T-helper 9 cell (primary cell): Measurements from ENCODE around the gene CNOT8.

Experiments
- DNase-seq: peaks from one replicate; pipeline ENCODE4 v3.0.0-alpha.2; 2020

Gene CNOT8

DNA sequence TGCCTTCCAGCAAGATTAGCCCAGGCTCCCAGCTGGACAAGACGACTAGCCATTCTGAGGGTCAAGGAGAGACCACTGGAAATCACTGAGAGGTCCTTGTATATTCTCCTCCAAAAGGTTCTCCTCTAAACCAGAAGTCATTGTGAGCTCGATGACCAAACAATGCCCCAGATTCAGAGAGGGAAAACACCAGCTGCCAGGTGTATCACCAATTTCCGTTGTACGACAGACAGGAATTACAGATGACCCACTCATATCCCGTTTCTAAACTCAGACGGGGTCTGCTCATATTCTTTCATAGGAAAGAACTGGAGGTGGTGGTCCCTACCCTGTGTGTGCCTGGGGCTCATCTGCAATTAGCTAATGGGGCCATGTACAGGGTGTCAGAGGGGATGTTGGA is 22.2 kb upstream of the CNOT8 start:
- DNase-seq: no peak

DNA sequence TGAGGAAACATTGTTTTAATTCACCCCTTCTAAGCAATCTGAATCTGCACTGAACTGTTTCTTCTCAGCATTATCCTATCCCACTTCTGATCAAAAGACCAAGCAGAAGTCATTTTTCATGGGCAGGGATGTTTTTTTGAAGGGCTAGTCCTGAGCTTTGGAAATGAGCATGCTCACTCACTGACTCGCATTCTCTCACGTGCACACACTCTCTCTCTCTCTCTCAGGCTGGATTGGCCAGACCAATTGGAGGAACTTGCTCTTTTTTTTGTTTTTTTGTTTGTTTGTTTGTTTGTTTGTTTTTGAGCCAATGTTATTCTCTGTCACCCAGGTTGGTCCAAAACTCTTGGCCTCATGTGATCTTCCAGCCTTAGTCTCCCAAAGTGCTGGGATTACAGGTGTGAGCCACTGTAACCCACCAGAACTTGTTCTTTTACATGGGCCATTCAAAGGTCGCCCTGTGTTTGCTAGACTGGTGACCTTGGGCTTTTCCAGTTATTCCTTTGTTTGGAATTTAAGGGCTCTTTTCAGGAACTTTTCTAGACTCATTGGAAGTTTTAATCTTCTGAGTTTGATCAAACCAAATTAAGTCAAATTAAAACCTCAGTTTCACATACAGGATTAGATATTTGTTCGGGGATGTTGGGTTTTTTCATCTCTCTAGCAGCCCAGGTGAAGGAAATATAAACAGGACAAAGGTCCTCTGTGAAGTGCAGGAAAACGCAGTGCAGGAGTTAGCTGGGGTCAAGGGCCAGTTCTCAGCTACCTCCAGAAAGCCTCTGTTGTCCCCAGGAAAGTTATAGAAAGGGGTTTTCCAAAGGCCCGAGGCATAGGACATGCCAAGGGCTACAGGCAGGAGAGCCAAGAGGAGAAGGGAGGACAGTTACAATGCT is 21.2 kb upstream of the CNOT8 start:
- DNase-seq: no peak

DNA sequence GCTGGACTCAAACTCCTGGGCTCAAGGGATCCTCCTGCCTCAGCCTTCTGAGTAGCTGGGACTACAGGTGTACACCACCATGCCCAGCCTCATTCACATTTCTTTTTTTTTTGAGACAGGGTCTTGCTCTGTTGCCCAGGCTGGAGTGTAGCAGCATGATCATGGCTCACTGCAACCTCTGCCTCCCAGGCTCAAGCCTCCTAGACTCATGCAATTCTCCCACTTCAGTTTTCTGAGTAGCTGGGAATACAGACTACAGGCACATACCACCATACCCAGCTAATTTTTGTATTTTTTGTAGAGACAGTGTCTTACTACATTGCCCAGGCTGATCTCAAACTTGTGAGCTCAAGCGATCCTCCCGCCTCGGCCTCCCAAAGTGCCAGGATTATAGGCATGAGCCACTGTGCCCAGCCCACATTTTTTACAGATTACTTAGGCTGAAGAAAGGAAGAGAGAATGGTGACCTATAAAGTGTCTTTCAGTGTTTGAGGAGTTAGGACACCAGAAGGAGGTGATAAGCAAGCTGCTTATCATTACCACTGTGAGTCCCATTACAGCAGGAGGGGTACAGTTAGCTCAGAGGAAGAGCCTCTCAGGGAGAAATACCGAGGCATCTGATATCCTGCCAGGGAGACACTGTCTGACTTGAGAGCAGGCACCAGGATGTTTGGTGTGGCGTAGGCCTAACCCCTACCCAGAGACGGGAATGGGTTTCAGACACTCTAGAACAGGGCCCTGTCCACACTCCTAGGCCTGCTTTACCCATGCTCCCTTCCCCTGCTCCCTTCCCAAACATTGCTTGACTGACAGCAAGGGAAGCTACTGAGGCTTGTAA is 17.8 kb upstream of the CNOT8 start:
- DNase-seq: no peak

DNA sequence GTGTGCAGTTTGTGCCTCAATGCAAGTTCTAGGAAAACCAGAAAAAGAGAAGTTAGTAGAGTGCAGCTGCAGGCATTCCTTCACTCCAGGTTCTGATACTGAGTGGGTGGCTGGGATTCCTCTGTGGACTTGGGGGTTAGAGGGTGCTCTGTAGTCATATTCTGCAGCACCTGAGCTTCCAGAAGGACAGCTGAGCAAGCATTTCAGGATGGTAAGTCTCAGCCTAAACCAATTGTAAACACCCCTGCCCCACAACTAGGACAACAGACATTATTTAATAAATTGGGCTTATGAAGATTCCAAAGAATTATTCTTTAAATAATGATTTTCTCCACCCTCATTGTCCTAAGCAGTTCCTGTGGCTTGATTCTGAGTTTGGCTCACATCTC is 17.2 kb upstream of the CNOT8 start:
- DNase-seq: no peak

DNA sequence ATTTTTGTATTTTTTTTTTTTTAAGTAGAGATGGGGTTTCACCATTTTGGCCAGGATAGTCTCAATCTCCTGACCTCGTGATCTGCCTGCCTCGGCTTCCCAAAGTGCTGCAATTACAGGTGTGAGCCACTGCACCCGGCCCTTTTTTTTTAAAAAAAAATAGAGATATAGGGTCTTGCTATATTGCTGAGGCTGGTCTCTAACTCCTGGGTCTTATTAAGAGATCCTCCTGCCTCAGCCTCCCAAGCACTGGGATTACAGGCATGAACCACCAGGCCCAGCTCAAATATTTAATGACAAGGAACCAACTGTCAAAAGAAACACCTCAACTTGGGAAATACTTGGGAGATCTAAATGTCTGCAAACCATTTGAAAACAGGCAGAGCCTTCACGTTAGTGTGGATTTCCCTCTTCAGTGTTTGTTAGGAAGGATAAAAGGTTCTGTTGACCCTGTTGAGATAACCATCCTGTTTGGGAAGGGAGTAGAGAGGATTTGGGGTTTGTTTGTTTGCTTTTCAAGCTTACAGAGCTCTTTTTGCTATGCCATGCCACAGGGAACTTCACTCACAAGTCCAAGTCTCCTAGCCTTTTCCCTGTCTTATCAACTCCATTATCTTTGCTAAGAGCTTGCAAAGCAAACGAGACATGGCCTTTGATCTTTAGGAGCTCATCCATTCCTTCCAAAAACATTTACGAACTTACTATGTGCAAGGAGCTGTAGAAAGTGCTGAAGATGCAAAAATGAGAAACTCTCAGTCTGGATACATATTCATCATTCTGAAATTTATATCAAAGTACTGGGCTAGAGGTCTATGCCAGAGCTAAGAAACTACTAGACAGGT is 15.5 kb upstream of the CNOT8 start:
- no peak for DNase-seq

DNA sequence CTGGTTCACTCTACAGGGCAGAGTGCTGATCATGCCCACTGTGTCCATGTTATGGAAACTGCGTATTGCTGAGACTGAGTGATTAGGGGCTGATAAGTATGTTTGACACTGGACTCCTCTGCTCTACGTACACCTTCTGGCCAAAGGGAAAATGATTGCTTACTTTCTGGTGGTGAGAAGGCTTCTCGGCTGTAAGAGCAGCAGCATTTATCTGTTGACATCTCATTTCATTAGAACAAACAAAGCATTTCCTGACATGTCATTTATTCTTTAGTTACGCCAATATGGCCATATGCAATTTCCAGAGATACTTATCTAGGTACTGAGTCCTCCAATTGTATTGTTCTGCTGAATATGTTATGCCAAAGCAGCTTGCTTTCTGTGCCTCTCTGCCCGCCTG is 13.6 kb upstream of the CNOT8 start:
- no peak for DNase-seq

DNA sequence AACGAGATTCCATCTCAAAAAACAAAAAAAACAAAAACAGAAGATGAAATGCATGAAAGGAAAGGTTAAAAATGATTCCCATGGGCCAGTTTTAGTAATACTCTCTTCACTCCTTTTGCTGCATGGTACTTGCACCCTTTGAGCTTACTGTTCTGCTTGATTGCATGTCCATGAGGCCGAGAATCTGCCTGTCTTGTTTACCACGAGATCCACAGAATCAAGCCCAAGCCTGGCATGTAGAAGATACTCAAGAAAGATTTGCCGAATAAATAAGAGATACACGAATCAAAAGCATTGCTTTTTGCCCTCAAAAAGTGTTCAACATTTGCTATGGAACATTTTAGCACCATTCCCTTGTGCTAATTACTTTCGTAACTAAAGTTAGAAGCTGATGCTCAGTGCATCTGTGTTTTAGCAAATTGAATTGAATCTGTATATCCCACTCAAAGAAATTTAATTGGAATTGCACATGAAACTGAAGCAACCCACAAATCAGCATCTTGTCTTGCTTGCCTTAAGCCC is 9.1 kb upstream of the CNOT8 start:
- DNase-seq: no peak

DNA sequence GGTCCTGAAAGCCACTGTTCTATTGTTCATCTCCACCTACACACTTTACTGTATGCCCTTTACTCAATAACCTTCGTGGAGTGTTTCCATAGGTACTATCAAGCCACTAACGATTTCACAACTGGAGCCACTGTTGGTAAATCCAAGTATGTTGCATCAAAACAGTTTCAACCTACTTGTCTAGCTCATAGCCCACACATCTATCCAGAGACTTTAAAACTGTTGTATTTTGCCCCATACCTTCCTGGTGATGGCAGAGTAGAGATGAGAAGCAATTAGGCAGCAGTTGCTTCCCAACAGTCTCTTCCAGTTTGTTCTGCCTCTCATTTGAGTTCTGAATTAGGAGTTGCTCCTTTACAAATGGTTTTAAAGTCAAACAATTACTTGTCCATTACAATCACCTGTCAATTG is 8.6 kb upstream of the CNOT8 start:
- no peak for DNase-seq

DNA sequence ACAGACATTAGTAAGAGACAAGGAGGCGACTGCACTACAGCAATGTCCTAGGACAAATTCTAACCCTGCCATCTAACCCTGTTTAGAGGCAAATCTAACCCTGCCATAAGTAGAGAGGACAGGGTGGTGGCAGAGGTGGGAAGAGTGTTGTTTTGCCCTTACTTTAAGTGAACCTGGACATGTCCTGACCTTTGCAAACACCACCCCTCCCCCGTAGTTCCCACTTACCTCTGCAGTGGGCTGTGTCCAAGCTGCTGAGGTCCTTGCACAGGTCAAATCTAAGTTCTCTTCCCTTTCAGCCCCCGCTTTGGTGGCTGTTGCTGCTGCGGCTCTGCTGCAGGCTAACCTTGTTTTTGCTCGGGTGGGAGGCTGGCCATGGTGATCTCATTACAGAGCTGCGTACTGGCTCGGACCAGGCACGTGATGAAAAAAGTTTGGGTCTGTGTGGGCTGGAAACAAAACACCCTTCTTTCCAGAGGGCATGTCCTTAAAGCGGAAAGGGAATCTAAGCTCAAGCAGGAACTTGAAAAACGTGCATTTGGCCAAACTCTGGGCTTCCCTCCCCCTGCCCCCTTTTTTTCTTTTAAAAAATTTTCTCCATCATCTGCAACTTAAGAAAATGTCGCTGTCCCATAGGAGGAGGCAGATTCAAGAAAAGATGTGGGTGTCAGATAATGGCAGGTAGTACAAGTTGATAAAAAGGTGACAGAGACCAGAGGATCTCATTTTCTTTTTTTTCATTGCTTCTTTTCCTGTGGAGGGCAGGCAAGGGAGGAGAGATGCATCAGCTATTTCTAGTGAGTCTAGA is 8.0 kb upstream of the CNOT8 start, which contains the start of gene FAXDC2:
TSS of gene FAXDC2 (minus strand) at position 349 of the 808 bp plus-strand sequence. CDS start 12,425 bp downstream, outside the sequence.
- DNase-seq: no peak

DNA sequence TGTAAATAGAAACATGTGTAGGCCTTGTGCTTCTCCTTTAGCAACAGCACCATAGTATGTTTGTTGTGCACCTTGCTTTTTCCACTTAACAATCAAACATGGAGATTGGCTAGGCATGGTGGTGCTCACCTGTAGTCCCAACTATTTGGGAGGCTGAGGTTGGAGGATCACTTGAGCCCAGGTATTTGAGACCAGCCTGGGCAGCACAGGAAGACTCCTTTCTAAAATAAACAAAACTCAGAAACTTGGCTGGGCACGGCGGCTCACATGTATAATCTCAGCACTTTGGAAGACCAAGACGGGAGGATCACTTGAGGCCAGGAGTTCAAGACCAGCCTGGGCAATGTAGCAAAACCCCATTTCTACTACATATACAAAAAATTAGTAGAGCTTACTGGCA is 7.1 kb upstream of the CNOT8 start:
- DNase-seq: no peak

DNA sequence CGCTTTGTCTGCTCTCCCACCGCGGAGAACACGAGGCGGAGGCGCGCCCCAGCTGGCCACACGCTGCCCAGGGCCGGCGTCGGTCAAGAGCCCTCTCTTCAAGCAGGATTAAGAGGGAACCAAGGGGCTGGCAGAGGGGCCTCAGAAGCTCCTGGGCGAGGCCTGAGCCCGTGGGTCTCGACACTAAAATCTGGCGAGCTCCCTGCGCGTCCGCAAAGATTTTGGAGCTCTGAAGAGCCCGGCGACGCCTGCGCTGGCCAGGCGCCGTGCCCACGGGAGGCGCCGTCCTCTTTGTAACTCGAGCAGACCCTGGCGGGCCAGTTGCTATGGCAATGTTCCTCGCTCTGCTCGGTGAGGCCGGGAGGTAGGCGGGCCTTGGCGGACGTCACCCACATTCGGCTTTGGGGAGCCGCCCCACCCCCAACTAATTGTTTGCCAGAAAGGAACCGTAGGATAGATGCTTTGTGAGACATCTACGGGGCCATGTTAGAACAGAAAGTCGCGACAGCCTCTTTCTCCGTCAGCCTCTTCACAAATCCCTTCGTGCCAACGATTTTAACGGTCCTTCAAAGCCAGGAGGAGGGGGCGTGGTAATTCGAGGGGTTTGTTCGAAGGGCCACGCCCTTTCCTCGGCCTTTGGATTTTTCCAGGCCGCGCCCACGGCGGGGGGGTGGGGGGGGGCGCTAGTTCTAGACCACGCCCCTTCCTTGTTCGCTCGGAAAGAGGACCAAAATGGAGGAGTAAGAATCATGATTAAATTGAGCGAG is 714 bp upstream of the CNOT8 start:
- peak; percentile 77 for DNase-seq

DNA sequence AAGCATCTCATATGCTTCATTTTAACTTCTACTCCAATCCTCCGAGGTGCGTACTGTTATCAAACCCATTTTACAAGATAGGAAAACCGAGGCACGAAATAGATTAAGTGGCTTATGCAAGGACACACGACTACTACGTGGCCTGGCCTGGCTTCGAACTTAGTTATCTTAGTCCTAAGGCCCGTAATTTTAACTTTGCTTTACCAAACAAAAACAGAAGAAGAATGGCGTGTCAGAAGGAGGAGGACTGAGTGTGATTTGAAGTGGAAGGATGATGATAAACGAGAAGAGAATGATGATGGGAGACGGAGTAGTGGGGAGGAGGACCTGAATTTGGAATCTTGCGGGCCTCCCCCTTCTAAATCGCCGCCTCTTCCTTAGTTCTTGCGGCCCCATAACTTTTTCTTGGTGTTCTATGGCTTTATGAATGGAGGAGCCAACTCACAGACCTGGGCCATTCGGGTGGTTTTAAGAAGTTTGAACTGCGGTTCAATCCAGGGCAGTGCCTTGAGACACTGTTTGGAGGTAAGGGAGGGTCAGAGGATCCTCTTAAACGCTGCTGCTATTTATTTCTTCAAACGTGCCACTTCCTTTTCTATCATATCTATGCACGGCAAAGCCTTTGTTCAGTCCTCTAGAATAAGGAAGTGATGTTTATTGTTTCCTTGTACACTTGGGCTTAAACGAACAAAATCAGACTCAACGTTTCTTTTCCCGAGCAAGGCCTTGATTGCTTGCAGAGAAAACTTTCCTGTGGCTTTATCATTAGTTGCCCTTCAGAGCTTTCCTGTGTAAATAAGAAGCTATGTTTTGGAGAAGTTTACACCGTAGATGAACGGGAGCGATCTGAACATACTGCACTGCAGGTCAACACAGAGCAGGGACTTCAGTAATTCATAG is 795 bp downstream of the CNOT8 start:
- DNase-seq: no peak

DNA sequence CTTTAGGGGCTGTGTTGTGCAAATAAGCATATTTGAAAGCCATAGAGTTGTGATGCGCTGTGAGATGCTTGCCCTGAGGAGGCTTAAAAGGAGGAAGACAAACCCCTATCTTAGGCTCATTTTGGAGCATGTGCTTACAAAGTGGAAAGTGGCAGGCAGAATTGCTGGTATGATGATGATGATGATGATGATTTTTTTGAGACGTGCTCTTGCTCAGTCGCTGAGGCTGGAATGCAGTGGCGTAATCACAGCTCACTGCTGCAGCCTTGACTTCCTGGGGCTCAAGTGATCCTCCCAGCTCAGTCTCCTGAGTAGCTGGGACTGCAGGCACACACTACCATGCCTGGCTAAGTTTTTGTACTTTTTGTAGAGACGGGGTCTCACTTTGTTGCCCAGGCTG is 1.7 kb downstream of the CNOT8 start:
- DNase-seq: no peak

DNA sequence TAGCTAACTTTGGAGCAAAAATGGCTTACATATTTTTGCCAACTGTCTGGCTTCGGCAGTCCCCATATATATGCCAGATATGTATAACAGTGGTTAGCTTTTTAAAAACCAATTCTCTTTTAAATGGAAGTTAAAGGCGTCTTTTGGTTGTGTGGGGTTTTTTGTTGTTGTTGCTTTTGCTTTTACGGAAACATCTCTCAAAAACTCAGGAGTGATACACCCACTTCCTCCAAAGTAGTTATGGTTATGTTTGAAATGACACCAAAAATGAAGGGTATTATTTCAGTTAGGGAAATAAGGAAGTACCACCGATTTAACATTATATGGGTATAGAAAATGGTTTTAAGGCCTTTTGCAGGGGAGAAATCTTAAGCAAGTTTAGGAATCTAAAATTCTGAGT is 2.3 kb downstream of the CNOT8 start:
- no peak for DNase-seq

DNA sequence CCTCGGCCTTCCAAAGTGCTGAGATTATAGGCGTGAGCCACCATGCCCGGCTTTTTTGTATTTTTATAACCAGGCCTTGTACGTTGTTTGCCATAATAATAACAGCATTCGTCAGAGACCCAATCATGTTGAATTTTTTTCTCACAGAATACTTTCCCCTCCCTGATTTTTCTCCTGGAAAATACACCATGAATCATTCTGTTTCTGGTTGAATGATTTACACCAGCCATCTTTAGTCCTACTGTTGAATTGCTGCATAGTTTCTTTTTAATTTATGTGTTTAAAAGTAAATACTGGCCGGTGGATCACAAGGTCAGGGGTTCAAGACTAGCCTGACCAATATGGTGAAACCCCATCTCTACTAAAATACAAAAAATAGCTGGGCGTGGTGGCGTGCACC is 3.5 kb downstream of the CNOT8 start:
- no peak for DNase-seq

DNA sequence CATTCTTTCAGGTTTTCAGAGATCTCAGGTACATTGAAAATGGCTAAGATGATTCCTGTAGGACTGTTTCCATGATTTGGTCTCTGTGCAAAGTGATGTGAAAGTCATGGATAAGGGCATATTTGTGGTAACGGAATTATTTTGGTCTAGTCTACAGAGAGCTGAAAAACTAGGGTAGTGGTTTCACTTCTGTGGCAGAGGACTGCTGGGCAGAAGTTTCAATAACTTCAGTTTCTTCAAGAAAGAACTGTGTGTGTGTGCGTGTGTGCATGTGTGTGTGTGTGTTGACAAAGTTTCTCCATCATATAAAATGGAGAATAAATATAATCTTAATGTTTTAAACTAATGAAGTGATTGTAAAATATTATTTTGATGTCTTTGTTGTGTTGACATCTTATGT is 4.3 kb downstream of the CNOT8 start:
- DNase-seq: no peak

DNA sequence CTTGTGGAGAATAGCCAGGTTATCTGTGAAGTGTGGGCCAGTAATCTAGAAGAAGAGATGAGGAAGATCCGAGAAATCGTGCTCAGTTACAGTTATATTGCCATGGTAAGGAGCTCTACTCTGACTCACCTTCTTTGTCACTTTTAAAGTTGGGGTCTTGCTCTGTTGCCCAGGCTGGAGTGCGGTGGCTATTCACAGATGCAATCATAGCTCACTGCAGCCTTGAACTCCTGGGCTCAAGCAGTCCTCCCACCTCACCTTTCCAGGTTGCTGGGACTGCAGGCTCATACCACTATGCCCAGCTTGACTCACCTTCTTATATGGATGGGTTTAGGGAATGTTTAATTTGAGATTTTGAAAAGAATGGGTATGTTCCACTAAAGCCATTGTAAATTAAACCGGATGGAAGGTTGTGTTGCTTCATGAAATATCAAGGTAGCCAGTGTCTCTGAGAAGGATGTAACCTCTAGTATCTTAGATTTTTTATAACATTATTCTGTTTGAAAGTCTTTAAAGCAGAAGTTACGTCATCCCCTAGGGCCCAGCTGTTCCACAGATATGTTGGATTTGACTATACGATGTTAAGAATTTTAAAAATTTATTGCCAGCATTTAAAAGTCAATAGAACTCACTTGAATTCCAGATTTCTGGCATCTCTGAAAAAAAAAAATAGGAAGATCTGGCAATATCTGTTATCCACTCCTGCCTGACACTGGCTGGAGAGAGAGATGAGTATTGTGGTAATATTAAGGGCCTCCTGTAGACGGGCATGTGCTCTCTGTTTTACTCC is 5.1 kb downstream of the CNOT8 start:
- DNase-seq: no peak

DNA sequence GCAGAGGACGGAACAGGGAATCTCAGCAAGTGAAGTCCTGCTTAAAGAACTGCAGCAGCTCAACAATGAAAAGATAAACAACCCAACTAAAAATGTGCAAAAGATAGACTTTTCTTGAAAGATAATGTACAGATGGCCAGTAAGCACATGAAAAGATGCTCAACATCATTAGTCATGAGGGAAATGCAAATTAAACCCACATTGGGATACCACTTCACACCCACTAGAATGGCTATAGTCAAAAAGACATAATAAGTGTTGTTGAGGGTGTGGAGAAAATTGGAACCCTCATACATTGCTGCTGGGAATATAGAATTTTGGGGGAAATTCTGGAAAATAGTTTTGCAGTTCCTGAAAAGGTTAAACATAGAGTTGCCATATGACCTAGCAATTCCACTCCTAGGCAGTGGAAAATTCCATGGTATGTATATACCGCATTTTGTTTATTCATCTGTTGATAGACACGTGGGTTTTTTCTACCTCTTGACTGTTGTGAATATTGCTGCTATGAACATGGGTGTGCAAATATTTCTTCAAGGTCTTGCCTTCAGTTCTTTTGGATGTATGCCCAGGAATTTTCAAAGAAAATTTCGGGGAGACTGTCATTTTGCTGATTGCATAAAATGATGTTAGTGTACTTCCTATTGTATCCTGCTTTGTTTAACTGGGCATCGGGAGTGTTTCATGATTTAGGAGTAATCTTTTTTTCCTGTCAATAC is 7.2 kb downstream of the CNOT8 start:
- DNase-seq: no peak
